NCI-H345 treated with DMSO at 0.1 percent for 48 hours (cell line): Measurements from ENCODE around the gene ARHGAP22.

Source experiments
- DNase-seq: peaks from one replicate; lab custom pipeline; 2025; ENCODE audit not compliant: unreplicated experiment; lab: John Stamatoyannopoulos, UW

The ARHGAP22 gene

DNA sequence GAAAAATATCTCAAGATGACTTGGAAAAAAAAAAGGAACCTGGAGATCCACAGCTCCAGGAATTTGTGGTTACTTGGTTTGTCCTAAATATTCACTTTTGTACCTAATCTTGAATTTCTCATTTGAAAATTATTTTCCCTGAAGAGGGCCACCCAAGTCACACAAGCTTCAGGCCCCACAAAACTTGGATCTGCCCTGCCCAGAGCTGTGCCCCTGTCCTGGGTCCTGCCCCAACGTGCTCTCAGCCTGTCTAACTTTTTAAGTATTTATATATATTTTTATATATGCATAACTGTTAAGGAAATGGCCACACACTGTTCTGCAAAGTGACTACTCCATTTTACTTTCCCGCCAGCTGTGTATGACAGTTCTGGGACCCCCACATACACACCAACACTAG lies 123.5 kb downstream of the ARHGAP22 start:
- no peak for DNase-seq

DNA sequence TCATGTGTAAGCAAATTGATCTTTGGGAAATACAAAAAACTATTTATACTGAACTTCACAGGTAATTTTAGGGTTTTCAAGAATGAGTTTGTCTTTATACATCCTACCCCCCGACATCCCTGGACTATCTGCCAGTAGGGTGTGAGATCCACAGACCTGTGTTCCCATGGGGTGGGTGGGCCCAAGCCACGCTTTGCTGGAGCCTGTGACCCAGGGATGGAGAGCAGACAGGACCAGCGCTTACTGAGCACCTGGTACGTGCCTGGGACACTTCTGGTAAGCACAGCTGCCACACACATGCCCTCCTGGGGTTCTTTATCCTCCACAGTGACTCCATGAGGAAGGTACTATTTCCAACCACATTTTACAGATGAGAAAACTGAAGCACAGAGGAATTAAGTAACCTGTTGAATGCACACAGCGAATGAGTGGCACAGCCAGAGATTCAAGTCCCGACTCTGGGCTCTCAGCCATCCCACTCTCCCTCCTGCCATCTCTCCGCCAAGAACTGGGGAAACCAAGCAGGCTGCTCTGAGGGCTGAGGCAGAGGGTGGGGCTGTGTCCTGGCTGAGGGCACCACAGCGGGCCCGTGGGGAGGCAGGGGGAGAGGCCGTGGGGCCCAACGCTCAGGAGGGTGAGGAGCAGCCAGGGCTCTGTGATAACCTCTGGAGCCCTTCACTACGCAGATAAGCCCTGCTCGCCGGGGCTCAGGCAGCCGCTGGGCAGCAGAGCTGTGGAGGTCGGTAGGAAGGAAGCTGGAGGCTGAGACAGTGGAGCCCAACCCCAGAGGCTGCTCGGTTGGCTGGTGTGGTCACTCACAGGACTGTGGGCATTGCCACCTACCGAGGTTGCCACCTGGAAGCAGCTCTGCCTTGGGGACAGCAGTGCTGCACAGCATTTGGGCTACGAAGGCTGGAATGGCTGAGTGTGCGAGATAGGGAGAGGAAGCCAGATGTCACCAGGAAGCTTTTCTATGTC lies 124.2 kb downstream of the ARHGAP22 start:
- DNase-seq = no peak

DNA sequence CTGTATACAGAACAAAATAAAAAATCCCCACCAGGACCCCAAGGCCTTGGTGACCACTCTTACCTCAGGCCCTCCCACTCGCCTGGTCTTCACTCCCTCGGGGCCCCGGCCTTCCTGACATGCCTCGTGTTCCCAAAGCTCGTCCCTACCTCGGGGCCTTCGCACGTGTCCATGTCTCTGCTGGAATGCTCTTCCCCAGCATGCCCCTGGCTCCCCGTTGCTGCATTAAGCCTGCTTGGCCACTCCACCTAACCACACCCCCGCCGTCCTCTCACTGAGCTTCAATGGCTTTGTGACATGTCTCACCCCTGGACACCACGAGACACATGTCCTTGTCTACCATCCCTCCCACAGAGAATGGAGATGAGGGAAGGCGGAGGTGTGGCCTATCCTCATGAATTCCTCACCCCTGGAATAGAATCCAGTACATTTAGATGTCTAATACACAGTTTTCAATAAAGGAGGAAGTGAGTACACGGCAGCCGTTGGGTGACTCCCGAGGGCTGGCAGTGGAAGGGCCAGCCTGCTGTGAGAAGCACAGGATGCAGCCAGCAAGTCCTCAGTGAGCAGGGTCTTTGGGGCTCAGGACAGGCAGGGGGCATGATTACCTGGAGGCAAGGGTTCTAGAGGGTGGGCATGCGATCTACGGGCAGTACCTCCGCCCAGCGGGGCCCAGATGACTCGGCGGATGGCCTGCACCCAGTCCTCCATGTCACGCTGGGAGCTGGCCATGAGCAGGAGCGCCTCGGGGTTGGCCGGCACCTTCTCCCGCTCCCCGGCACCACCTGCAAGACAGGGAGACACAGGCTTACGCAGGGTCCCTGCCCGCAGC lies 125.7 kb downstream of the ARHGAP22 start:
- DNase-seq = no peak

DNA sequence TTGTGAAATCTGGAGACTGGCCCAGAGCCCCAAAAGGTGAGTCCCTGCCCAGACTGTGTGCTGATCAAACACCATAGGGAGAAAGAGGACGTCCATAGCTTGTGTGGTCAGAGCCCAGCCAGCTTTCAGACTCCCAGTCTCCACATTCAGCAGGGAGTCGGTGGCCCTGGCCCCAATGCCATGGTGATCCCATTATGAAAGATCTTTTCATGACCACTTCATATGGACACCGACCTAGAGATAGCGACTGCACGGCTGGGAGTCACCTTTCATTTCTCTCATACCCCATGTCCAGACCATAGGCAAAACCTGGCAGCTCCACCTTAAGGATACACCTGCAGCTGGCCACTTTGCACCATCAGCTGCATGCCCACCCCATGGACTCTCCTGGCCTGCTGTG lies 126.4 kb downstream of the ARHGAP22 start:
- no peak for DNase-seq

GRCh38 chr10:48477616-48478015 lies 127.3 kb downstream of the ARHGAP22 start:
- DNase-seq = no peak

- no peak for DNase-seq
Observed at GRCh38 chr10:48477141-48477540, 127.7 kb downstream of the ARHGAP22 start.

DNA sequence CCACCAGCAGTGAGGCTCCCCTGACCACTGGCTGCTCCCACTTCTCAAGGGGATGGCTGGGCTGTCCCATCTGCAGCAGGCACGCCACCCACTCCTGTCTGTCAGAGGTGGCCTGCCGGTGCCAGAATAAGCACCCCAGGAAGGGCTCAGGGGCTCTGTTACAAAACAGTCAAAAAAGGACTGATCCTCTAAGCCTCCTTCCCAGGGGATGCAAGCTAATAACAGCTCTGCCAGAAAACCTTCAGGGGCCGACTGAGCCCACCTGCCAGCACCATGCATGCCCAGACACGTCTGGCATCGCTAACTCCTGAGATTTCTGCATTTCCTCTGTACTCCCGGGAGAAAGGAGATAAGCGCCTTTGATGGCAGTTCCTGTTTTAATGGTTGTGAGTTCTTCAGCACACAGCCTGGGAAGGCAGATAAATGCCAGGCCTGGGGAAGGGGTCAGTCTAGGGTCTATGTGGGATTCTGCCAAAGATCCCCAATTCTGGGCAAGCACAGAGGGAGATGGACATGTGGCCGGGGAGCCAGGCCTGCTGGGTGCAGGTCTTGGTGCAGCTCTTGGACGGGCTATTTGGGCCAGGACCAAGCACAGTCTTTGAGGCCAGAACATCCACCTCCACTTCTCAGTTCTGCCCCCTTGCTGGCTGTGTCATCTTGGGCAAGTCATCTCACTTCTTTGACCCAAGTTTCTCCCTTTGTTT lies 128.4 kb downstream of the ARHGAP22 start:
- peak; percentile 43 for DNase-seq

DNA sequence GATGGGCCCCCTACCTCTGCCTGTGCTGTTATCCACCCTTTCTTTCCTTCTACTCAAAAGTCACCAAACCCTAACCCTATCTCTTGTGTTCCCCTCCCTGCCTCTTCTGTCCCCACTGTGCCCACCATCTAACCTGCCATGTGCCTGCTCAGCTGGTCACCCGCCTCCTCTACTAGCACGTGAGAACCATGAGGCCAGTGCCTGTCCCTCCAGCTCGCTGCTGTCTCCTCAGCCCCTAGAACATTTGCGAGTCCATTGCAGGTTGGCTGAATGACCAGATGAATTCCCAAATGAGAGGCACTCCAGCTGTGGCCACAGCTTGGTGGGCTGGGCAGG lies 129.0 kb downstream of the ARHGAP22 start:
- DNase-seq = no peak

GRCh38 chr10:48474765-48475365 lies 130.0 kb downstream of the ARHGAP22 start:
- DNase-seq = no peak

- no peak for DNase-seq
Observed at GRCh38 chr10:48473704-48474103, 131.2 kb downstream of the ARHGAP22 start.

- no peak for DNase-seq
Observed at GRCh38 chr10:48472501-48473069, 132.3 kb downstream of the ARHGAP22 start.

GRCh38 chr10:48470893-48471805 lies 133.7 kb downstream of the ARHGAP22 start:
- no peak for DNase-seq

- DNase-seq = no peak
Observed at GRCh38 chr10:48470115-48470892, 134.6 kb downstream of the ARHGAP22 start.

- no peak for DNase-seq
Observed at GRCh38 chr10:48469516-48470020, 135.3 kb downstream of the ARHGAP22 start.

DNA sequence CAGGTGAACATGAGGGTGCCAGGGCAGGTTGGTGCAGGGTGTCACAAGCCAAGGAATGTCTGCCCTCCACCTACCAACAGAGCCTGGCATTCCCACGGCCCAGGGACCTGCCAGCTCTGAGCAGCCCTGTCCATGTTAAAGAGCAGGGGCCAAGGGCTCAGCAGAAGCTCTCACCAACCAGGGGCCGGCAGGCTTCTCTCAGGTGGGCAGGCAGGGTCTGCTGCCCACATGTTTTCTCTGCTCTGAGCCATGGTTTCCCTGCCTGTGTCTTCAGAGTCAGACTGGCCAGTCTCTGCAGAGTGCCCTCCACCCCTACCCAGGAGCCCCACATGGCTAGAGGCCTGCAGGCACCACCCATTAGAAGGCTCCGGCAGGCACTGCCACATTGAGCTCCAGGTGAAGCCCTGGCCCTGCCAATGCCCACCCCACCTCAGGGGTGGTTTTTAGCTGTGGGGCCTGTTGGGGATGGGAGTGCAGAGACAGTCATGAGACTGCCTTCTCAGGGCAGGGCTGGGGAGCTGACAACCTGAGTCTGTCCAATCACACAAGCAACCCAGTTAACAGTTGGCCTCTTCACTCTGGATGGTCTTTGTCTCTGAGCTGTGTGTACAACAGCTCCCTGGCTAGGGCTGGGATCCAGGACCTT lies 135.9 kb downstream of the ARHGAP22 start:
- DNase-seq = no peak

GRCh38 chr10:48468130-48468790 lies 136.6 kb downstream of the ARHGAP22 start:
- no peak for DNase-seq

DNA sequence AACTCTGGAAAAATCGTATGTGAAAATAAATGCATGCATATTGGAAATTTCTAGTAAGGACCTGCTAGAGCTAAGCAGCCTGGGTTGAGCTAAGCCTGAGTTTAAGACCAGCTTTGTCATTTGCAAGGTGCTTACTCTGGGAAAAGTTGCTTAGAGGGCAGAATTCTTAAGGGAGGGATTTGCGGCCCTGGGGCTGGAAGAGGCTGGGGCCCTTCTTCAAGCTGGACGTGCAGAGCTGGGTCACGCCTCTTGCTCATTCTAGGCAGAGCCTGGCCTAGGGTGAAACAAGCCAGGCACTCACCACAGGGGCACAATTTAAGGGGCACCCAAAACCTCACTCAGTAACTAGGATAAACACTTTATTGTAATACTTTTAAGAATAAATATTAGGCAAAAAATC lies 137.2 kb downstream of the ARHGAP22 start:
- no peak for DNase-seq
